Upper lobe of left lung (tissue), 6 donors: ENCODE results near the gene AZU1. TPM values are rescaled to one million over a fixed set of nuclear protein-coding genes. Genes with fewer than 3 reads are reported as not detected.

Experiments
- ATAC-seq, 2 donors: fragments of 200-7000 bp; cut with Tn5 transposase; one replicate each; pipeline ENCODE4 v1.9.1; 2022; ENCODE audit warnings: mild to moderate bottlenecking in 2 of 2, moderate library complexity in 2 of 2; ENCODE audit not compliant: low FRiP score in 2 of 2
- DNase-seq, 2 donors: peaks; one replicate each; pipeline ENCODE4 v3.0.0-alpha.2; 2019 to 2020
- H3K27ac ChIP-seq, 4 donors: fragments of 200-600 bp; sonication (generic); one replicate each; pipeline ENCODE4 v1.5.1; 2016 to 2019
- H3K27me3 ChIP-seq, 4 donors: fragments of 200-600 bp; sonication (generic); one replicate each; pipeline ENCODE4 v1.5.1; 2017 to 2019
- H3K36me3 ChIP-seq, 4 donors: fragments of 200-600 bp; sonication (generic); one replicate each; pipeline ENCODE4 v1.5.1; 2016 to 2019
- H3K4me1 ChIP-seq, 4 donors: fragments of 200-600 bp; sonication (generic); one replicate each; pipeline ENCODE4 v1.5.1; 2018 to 2019
- H3K4me3 ChIP-seq, 4 donors: fragments of 200-600 bp; sonication (generic); one replicate each; pipeline ENCODE4 v1.5.1; 2017 to 2019; ENCODE audit warnings: mild to moderate bottlenecking in 2 of 4, moderate library complexity in 1 of 4
- H3K9me3 ChIP-seq, 4 donors: fragments of 200-600 bp; sonication (generic); one replicate each; pipeline ENCODE4 v1.5.1; 2018 to 2019
- EP300 ChIP-seq, 4 donors: sonication (generic); formaldehyde crosslinking; IDR thresholded peaks; one replicate each; pipeline ENCODE4 v1.5.1; 2017; ENCODE audit warnings: antibody characterized with exemption in 4 of 4, control low read depth in 2 of 4
- POLR2A ChIP-seq, 4 donors: fragments of 450-650 bp; IDR thresholded peaks; one replicate each; pipeline ENCODE4 v1.5.1; 2016 to 2017; ENCODE audit warnings: antibody characterized with exemption in 4 of 4, mild to moderate bottlenecking in 2 of 4
- POLR2AphosphoS5 ChIP-seq, 2 donors: sonication (generic); formaldehyde crosslinking; IDR thresholded peaks; one replicate each; pipeline ENCODE4 v1.5.1; 2017; ENCODE audit warnings: antibody characterized with exemption in 2 of 2
- WGBS, 2 donors: methylation state at CpG; one replicate each; pipeline ENCODE4 v1.1.5; 2017 to 2018; 5-methylcytosine and 5-hydroxymethylcytosine counted together
- total RNA-seq, 6 donors: library from RNA; depleted of rRNA in 4 of 6; stranded (reverse); fragments of >200 nt in 4 of 6; gene quantifications; one replicate each; pipeline versions ENCODE4 v1.1.0 to v1.2.1, GENCODE V29; 2016 to 2021
- TF ChIP-seq, protein P1 (sequence below), 6 experiments: fragments of 450-650 bp in 4 of 6; fragments of 200-600 bp in 2 of 6; sonication (generic) in 2 of 6; IDR thresholded peaks; one replicate each; pipeline ENCODE4 v1.5.1; 2016 to 2019; ENCODE audit warnings: antibody characterized with exemption in 6 of 6
- donor health status: DM: no; HTN: no; CAD: no; lungs with moderate emphysema.
- donor health status: DM: no; HTN: yes; CAD: no; lungs with severe emphysema.

The AZU1 gene
- total RNA-seq, 6 donors from 2014 or later: 2.0 to 13.6 (median 5.3) TPM

DNA sequence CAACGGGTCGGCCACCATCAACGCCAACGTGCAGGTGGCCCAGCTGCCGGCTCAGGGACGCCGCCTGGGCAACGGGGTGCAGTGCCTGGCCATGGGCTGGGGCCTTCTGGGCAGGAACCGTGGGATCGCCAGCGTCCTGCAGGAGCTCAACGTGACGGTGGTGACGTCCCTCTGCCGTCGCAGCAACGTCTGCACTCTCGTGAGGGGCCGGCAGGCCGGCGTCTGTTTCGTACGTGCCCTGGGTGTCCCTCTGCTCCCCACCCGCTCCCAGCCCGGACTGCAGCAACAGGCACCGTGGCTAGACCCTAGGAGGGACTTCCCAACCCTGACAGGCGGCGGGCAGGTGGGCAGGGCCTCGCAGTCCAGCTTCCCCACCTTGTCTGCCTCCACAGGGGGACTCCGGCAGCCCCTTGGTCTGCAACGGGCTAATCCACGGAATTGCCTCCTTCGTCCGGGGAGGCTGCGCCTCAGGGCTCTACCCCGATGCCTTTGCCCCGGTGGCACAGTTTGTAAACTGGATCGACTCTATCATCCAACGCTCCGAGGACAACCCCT, 28.0 kb downstream of the AZU1 start:
- WGBS, 2 donors: 80 to 81% methylated on average over 2 to 35 of the region's 40 CpGs
- no peak for TF ChIP-seq POLR2AphosphoS5 (IDR thresholded peaks at IDR 0.05)
- no peak for TF ChIP-seq POLR2A (IDR thresholded peaks at IDR 0.05)
- no peak for TF ChIP-seq EP300 (IDR thresholded peaks at IDR 0.05)
- TF ChIP-seq, protein P1, sequence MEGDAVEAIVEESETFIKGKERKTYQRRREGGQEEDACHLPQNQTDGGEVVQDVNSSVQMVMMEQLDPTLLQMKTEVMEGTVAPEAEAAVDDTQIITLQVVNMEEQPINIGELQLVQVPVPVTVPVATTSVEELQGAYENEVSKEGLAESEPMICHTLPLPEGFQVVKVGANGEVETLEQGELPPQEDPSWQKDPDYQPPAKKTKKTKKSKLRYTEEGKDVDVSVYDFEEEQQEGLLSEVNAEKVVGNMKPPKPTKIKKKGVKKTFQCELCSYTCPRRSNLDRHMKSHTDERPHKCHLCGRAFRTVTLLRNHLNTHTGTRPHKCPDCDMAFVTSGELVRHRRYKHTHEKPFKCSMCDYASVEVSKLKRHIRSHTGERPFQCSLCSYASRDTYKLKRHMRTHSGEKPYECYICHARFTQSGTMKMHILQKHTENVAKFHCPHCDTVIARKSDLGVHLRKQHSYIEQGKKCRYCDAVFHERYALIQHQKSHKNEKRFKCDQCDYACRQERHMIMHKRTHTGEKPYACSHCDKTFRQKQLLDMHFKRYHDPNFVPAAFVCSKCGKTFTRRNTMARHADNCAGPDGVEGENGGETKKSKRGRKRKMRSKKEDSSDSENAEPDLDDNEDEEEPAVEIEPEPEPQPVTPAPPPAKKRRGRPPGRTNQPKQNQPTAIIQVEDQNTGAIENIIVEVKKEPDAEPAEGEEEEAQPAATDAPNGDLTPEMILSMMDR (IDR thresholded peaks at IDR 0.05): no peak
- H3K27ac ChIP-seq: no peak overlapping the region
- peaks cover 0 to 15% (median 9%) of the 10 kb centered on the region in 4 donors for H3K27me3 ChIP-seq
- DNase-seq: peak in 1 of 2 donors; percentile 84
- peaks cover 10 to 43% (median 23%) of the 10 kb centered on the region in 4 donors for H3K4me1 ChIP-seq
- no peaks in the 10 kb centered on the region for H3K36me3 ChIP-seq
- ATAC-seq: no peak
- no peak overlapping the region for H3K4me3 ChIP-seq
- no peaks in the 10 kb centered on the region for H3K9me3 ChIP-seq

DNA sequence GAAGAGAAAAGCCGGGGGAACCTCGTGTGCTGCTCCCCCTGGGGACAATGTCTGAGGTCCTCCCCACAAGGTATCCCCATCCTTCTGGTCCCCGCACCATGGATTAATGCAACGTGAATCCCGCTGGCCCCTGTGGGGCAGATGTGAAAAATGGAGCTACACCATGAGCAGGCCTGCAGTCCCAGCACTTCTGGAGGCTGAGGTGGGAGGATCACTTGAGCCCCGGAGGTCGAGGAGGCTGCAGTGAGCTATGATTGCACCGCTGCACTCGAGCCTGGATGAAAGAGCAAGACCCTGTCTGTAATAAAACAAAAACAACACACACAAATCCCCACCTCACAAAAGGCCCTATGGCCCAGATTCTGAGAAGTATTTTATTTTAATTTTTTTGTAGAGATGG, 30.6 kb downstream of the AZU1 start:
- Histone ChIP-seq H3K27me3 (peaks cover 0 to 3% (median under 1%) of the 10 kb centered on the region in 4 donors), H3K9me3 (no peaks in the 10 kb centered on the region), H3K27ac (peak overlapping the region in 1 of 4 donors; percentile 87), H3K4me1 (peaks cover 21 to 47% (median 35%) of the 10 kb centered on the region in 4 donors), H3K4me3 (no peak overlapping the region), H3K36me3 (no peaks in the 10 kb centered on the region)
- DNase-seq (no peak), ATAC-seq (no peak)
- 81 to 83% methylated on average over 9 of the region's 9 CpGs for WGBS, 2 donors
- TF ChIP-seq, protein P1 (IDR thresholded peaks at IDR 0.05): no peak
- TF ChIP-seq EP300 (IDR thresholded peaks at IDR 0.05) (no peak), POLR2A (IDR thresholded peaks at IDR 0.05) (no peak), POLR2AphosphoS5 (IDR thresholded peaks at IDR 0.05) (no peak)

DNA sequence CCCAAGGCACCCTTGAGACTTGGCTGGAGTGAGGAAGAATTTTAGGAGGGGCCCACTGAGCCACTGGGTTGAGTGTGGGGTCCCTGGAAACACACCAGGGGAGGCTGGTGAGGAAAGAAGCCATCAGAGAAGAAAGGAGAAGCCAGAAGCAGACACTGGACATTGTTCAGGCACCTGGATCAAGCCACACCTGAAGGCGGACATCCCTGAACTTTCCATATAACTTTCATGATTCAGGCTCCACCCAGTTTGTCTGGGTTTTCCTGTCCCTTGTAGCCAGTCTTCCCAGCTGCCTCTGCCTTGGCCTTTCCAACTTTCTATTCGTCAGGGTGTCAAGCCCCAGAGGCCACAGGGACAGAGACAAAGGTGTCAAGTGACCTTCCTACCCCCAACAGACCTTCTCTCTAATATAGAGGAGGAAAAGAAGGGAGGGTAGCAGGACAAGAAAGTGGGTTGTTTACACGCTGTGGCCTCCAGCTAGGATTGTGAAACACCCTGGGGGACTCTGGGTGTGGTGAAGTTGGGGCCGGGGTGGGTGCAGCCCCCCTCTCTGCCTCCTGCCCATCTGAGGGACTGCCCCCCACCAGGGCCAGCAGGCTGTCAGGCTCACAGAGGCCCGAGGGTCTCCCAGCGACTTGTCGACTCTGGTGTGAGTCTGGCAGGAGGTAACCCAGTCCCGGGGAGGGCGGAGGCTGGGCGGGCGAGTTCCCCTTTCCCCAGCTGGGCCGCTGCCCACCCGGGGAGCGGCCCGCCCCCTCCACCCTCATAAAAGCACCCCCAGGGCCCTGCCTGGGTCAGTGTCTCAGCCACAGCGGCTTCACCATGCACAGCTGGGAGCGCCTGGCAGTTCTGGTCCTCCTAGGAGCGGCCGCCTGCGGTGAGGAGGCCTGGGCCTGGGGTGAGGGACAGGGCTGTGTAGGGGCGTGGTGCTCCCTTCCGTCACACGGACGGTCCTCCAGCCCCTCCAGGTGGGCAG, 31.5 kb downstream of the AZU1 start, which contains the start of gene CFD:
Gene CFD (plus strand): TSS at position 797 of the 976 bp plus-strand sequence. CDS start 26 bp downstream, at position 823.
- 40 to 43% methylated on average over 8 to 15 of the region's 24 CpGs for WGBS, 2 donors
- Histone ChIP-seq H3K9me3 (no peaks in the 10 kb centered on the region), H3K4me1 (peaks cover 23 to 55% (median 39%) of the 10 kb centered on the region in 4 donors), H3K27ac (peak within 1 kb of the TSS; percentile 58 to 87 (median 71)), H3K36me3 (no peaks in the 10 kb centered on the region), H3K27me3 (peaks cover 0 to 2% (median 0%) of the 10 kb centered on the region in 4 donors), H3K4me3 (peak within 1 kb of the TSS; percentile 39 to 57 (median 46))
- ATAC-seq (peak in 1 of 2 donors; percentile 78), DNase-seq (peak; percentile 69 to 92)
- TF ChIP-seq POLR2AphosphoS5 (IDR thresholded peaks at IDR 0.05): peak; percentile 58 to 68
- peak in 1 of 4 donors; percentile 87 for TF ChIP-seq POLR2A (IDR thresholded peaks at IDR 0.05)
- no peak for TF ChIP-seq EP300 (IDR thresholded peaks at IDR 0.05)

DNA sequence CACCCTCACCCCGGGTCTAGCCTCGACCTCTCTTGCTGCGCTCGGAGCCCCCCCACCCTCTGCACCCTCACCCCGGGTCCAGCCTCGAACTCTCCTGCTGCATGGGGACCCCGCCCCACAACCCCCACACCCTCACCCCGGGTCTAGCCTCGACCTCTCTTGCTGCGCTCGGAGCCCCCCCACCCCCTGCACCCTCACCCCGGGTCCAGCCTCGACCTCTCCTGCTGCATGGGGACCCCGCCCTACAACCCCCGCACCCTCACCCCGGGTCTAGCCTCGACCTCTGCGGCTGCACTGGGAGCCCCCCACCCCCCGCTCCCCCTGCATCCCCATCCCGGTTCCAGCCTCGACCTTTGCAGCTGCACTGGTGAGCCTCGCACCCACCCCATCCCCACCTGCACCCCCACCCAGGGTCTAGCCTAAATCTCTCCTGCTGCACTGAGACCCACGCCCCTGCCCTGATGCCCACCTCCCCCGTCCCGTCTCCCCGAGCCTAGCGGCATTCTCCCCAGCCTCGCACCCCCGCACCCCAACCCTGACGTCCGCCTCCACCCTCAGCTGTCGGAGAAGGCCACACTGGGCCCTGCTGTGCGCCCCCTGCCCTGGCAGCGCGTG, 33.6 kb downstream of the AZU1 start:
- peak overlapping the region in 3 of 4 donors; percentile 39 to 57 (median 48) for H3K4me3 ChIP-seq
- TF ChIP-seq POLR2A (IDR thresholded peaks at IDR 0.05): no peak
- no peak for TF ChIP-seq POLR2AphosphoS5 (IDR thresholded peaks at IDR 0.05)
- TF ChIP-seq, protein P1 (IDR thresholded peaks at IDR 0.05): no peak
- TF ChIP-seq EP300 (IDR thresholded peaks at IDR 0.05): no peak
- no peaks in the 10 kb centered on the region for H3K36me3 ChIP-seq
- DNase-seq (no peak), ATAC-seq (no peak)
- peak overlapping the region in 1 of 4 donors; percentile 83 for H3K27ac ChIP-seq
- 57 to 68% methylated on average over 10 to 32 of the region's 35 CpGs for WGBS, 2 donors
- no peaks in the 10 kb centered on the region for H3K9me3 ChIP-seq
- peaks cover 23 to 56% (median 39%) of the 10 kb centered on the region in 4 donors for H3K4me1 ChIP-seq
- H3K27me3 ChIP-seq: peaks cover 0 to 2% (median 0%) of the 10 kb centered on the region in 4 donors
